K562 (cell line): ENCODE data around the gene C1QTNF12. TPM values are rescaled to one million over a fixed set of nuclear protein-coding genes. Genes with fewer than 3 reads are reported as not detected.

Experiments
- ATF1 ChIP-seq, 2 experiments: fragments of 450-650 bp in 1 of 2; IDR thresholded peaks; 2 replicates each; pipeline ENCODE4 v1.6.1; 2016; ENCODE audit warnings: missing compliant biosample characterization in 1 of 2, missing genetic modification characterization in 1 of 2
- BDP1 ChIP-seq: IDR thresholded peaks from 3 replicates; pipeline ENCODE4 v1.6.1; 2011; ENCODE audit not compliant: insufficient read length, insufficient read depth
- BHLHE40 ChIP-seq: IDR thresholded peaks from 2 replicates; pipeline ENCODE4 v1.6.1; 2011; ENCODE audit warnings: low read length, improper control_type of control experiment
- CBFA2T3 ChIP-seq: fragments of 450-650 bp; IDR thresholded peaks from 2 replicates; pipeline ENCODE4 v1.6.1; 2017
- CBFB ChIP-seq: sonication (generic); formaldehyde crosslinking; IDR thresholded peaks from 2 replicates; pipeline ENCODE4 v1.4.0; 2020; ENCODE audit warnings: mild to moderate bottlenecking, missing genetic modification reagents
- CREB3 ChIP-seq: fragments of 450-650 bp; conservative IDR thresholded peaks from 2 replicates; pipeline ENCODE4 v1.6.1; 2016; ENCODE audit warnings: missing genetic modification characterization, low read depth, mild to moderate bottlenecking, missing compliant biosample characterization, moderate library complexity
- E2F6 ChIP-seq, 2 experiments: IDR thresholded peaks; 2 replicates each; pipeline ENCODE4 v1.6.1; 2011; ENCODE audit warnings: borderline replicate concordance in 1 of 2, control low read depth in 1 of 2, low read depth in 1 of 2, low read length in 1 of 2, mild to moderate bottlenecking in 1 of 2, mixed read lengths in 1 of 2, moderate library complexity in 1 of 2; ENCODE audit not compliant: insufficient read depth in 1 of 2, insufficient read length in 1 of 2, poor library complexity in 1 of 2, severe bottlenecking in 1 of 2; ENCODE audit errors: extremely low read depth in 1 of 2
- ELF4 ChIP-seq: fragments of 450-650 bp; formaldehyde crosslinking; IDR thresholded peaks from 2 replicates; pipeline ENCODE4 v1.4.0; 2022; ENCODE audit warnings: missing genetic modification characterization
- HLTF ChIP-seq: fragments of 450-650 bp; IDR thresholded peaks from 2 replicates; pipeline ENCODE4 v1.6.1; 2016
- KDM5B ChIP-seq: fragments of 200-600 bp; sonication (generic); IDR thresholded peaks from 2 replicates; pipeline ENCODE4 v1.6.1; 2012; ENCODE audit warnings: low read depth, mild to moderate bottlenecking, moderate library complexity, low read length, control low read depth, inconsistent platforms; ENCODE audit not compliant: insufficient replicate concordance
- NFIC ChIP-seq: fragments of 450-650 bp; IDR thresholded peaks from 2 replicates; pipeline ENCODE4 v1.6.1; 2017; ENCODE audit warnings: mild to moderate bottlenecking, inconsistent platforms
- NONO ChIP-seq, 2 experiments: fragments of 200-400 bp in 1 of 2; fragments of 450-650 bp in 1 of 2; formaldehyde crosslinking in 1 of 2; IDR thresholded peaks; 2 replicates each; pipeline ENCODE4 v1.6.1; 2017; ENCODE audit warnings: low read depth in 2 of 2, mild to moderate bottlenecking in 2 of 2, moderate library complexity in 2 of 2, low read length in 1 of 2
- RAD51 ChIP-seq: fragments of 450-650 bp; IDR thresholded peaks from 2 replicates; pipeline ENCODE4 v1.7.1; 2016; ENCODE audit warnings: low read depth, mild to moderate bottlenecking, borderline replicate concordance
- RBFOX2 ChIP-seq: fragments of 200-400 bp; formaldehyde crosslinking; IDR thresholded peaks from 2 replicates; pipeline ENCODE4 v1.6.1; 2017; ENCODE audit warnings: low read depth, mild to moderate bottlenecking, low read length, moderate library complexity
- RNF2 ChIP-seq: sonication (generic); IDR thresholded peaks from 2 replicates; pipeline ENCODE4 v1.6.1; 2016
- RUNX1 ChIP-seq: sonication (generic); IDR thresholded peaks from 2 replicates; pipeline ENCODE4 v1.6.1; 2016; ENCODE audit warnings: antibody characterized with exemption, low read depth
- STAT5A ChIP-seq: IDR thresholded peaks from 2 replicates; pipeline ENCODE4 v1.6.1; 2012; ENCODE audit warnings: low read length, inconsistent platforms, borderline replicate concordance
- TBL1XR1 ChIP-seq, 2 experiments: IDR thresholded peaks; 2 replicates each; pipeline ENCODE4 v1.6.1; 2012; ENCODE audit warnings: improper control_type of control experiment in 2 of 2, low read length in 2 of 2, mild to moderate bottlenecking in 1 of 2
- TEAD1 ChIP-seq, 2 experiments: fragments of 450-650 bp in 1 of 2; sonication (generic) in 1 of 2; formaldehyde crosslinking; IDR thresholded peaks; 2 replicates each; pipeline versions ENCODE4 v1.4.0 to v1.8.0; 2020 to 2022; ENCODE audit warnings: mild to moderate bottlenecking in 2 of 2, missing genetic modification reagents in 1 of 2
- USF2 ChIP-seq: sonication (generic); formaldehyde crosslinking; IDR thresholded peaks from 2 replicates; pipeline ENCODE4 v1.5.0; 2020; ENCODE audit warnings: missing genetic modification reagents
- ZBTB34 ChIP-seq: fragments of 250-450 bp; sonication (Bioruptor Pico); IDR thresholded peaks from 2 replicates; pipeline ENCODE4 v1.8.0; 2021; ENCODE audit warnings: mild to moderate bottlenecking, moderate library complexity
- ZBTB7A ChIP-seq: IDR thresholded peaks from 2 replicates; pipeline ENCODE4 v1.6.1; 2011; ENCODE audit warnings: low read depth, mild to moderate bottlenecking, low read length, moderate library complexity, borderline replicate concordance; ENCODE audit not compliant: control insufficient read depth
- ZNF445 ChIP-seq: fragments of 250-450 bp; sonication (Bioruptor Pico); IDR thresholded peaks from 2 replicates; pipeline ENCODE4 v1.4.0; 2020; ENCODE audit warnings: low read depth, mild to moderate bottlenecking, moderate library complexity
- ZNF778 ChIP-seq: fragments of 450-650 bp; formaldehyde crosslinking; IDR thresholded peaks from 2 replicates; pipeline ENCODE4 v1.4.0; 2020; ENCODE audit warnings: mild to moderate bottlenecking, moderate library complexity
- polyA plus RNA-seq, 8 experiments: library from polyadenylated mRNA; depleted of rRNA in 4 of 8; stranded (reverse) in 5 of 8; unstranded in 3 of 8; fragments of >200 nt; fragmentation: Nextera tagmentation in 2 of 8; fragmentation: Illumina TruSeq in 1 of 8; extraction: Ambion mirVana in 2 of 8; extraction: Trizol in 1 of 8; gene quantifications; 2 replicates each; pipeline versions ENCODE4 v1.2.1 to v1.2.3, GENCODE V29; 2011 to 2014; ENCODE audit warnings: inconsistent platforms in 1 of 8, missing spikeins in 1 of 8
- total RNA-seq, 7 experiments: library from RNA; depleted of rRNA in 6 of 7; stranded (reverse); fragments of >200 nt in 6 of 7; fragmentation: Illumina TruSeq in 2 of 7; extraction: Trizol in 2 of 7; gene quantifications; 2 replicates each; pipeline versions ENCODE4 v1.2.1 to v1.2.3, GENCODE V29; 2011 to 2021; ENCODE audit warnings: low replicate concordance in 1 of 7

The C1QTNF12 gene
- total and polyA plus RNA-seq, 9 of the 15 experiments (the other 6 are each of a cell fraction or from before 2014, with no cell fraction given), result 0.11 to 4.3 (median 0.93) TPM; not detected in 3

GRCh38 chr1:1239614-1240347 lies 6.7 kb downstream of the C1QTNF12 start (continued):
- TF ChIP-seq CREB3 (tag), result no peak
- TF ChIP-seq NONO (IDR thresholded peaks at IDR 0.05; ENCODE audit: low read depth in 2 of 2, low read length in 1 of 2), result no peak
- no peak for TF ChIP-seq STAT5A
- no peak for TF ChIP-seq ELF4
- no peak for TF ChIP-seq TEAD1 (CRISPR knock-in tag; IDR thresholded peaks at IDR 0.05)
- TF ChIP-seq BHLHE40, result no peak
- TF ChIP-seq ZNF778 (CRISPR knock-in tag), result no peak
- no peak for TF ChIP-seq BDP1
- 0 out of 2 replicates have a peak, but pooled peaks have one; percentile 23 for TF ChIP-seq CBFB (CRISPR knock-in tag)
- no peak for TF ChIP-seq ZNF445 (CRISPR knock-in tag)
- TF ChIP-seq ZBTB7A, result peak; percentile 81
- no peak for TF ChIP-seq RNF2
- no peak for TF ChIP-seq E2F6 (IDR thresholded peaks at IDR 0.05; ENCODE audit: borderline replicate concordance in 1 of 2, extremely low read depth in 1 of 2, insufficient read depth in 1 of 2, insufficient read length in 1 of 2, low read depth in 1 of 2, low read length in 1 of 2, poor library complexity in 1 of 2, severe bottlenecking in 1 of 2)
- no peak for TF ChIP-seq NFIC
- TF ChIP-seq RUNX1, result no peak
- TF ChIP-seq USF2 (CRISPR knock-in tag), result no peak
- TF ChIP-seq TBL1XR1 (IDR thresholded peaks at IDR 0.05; ENCODE audit: low read length in 2 of 2), result no peak
- no peak for TF ChIP-seq KDM5B
- no peak for TF ChIP-seq CBFA2T3
- TF ChIP-seq ZBTB34 (CRISPR knock-in tag), result no peak
- no peak for TF ChIP-seq RAD51
- TF ChIP-seq RBFOX2, result 0 out of 2 replicates have a peak, but pooled peaks have one; percentile 18
- TF ChIP-seq HLTF, result no peak
- no peak for TF ChIP-seq ATF1 (CRISPR knock-in tag; IDR thresholded peaks at IDR 0.05)
- no peak for TF ChIP-seq ATF1 (tag; IDR thresholded peaks at IDR 0.05)
